Sigmoid colon (tissue), 7 donors: ENCODE data around the gene DSCAML1. TPM values are rescaled to one million over a fixed set of nuclear protein-coding genes. Genes with fewer than 3 reads are reported as not detected.

Source experiments
- DNase-seq: peaks from one replicate; pipeline ENCODE4 v3.0.0-alpha.2; 2019
- H3K27ac ChIP-seq, 4 donors: fragments of 200-600 bp; sonication (generic); one replicate each; pipeline ENCODE4 v1.5.1; 2016 to 2019; ENCODE audit warnings: mild to moderate bottlenecking in 1 of 4
- H3K27me3 ChIP-seq, 3 donors: fragments of 200-600 bp; sonication (generic); one replicate each; pipeline ENCODE4 v1.5.1; 2019; ENCODE audit warnings: mild to moderate bottlenecking in 1 of 3
- H3K36me3 ChIP-seq, 4 donors: fragments of 200-600 bp; sonication (generic); one replicate each; pipeline ENCODE4 v1.5.1; 2016 to 2019
- H3K4me1 ChIP-seq, 4 donors: fragments of 200-600 bp; sonication (generic); one replicate each; pipeline ENCODE4 v1.5.1; 2017 to 2019
- H3K4me3 ChIP-seq, 4 donors: fragments of 200-600 bp; sonication (generic); one replicate each; pipeline ENCODE4 v1.5.1; 2017 to 2019; ENCODE audit warnings: mild to moderate bottlenecking in 2 of 4, moderate library complexity in 1 of 4
- H3K9me3 ChIP-seq, 4 donors: fragments of 200-600 bp in 3 of 4; sonication (generic) in 3 of 4; one replicate each; pipeline versions ENCODE4 v1.5.1 to v1.6.1; 2013 to 2019
- EP300 ChIP-seq, 4 donors: sonication (generic); formaldehyde crosslinking; IDR thresholded peaks; one replicate each; pipeline ENCODE4 v1.6.1; 2017; ENCODE audit warnings: antibody characterized with exemption in 4 of 4
- POLR2A ChIP-seq, 2 donors: fragments of 450-650 bp; IDR thresholded peaks; one replicate each; pipeline ENCODE4 v1.6.1; 2016; ENCODE audit warnings: antibody characterized with exemption in 2 of 2, mild to moderate bottlenecking in 2 of 2, moderate library complexity in 2 of 2
- POLR2AphosphoS5 ChIP-seq, 4 donors: sonication (generic); formaldehyde crosslinking; IDR thresholded peaks; one replicate each; pipeline ENCODE4 v1.6.1; 2017; ENCODE audit warnings: antibody characterized with exemption in 4 of 4
- WGBS, 2 donors: extraction: QIAGEN DNeasy Blood & Tissue Kit; methylation state at CpG; one replicate each; pipeline ENCODE4 v1.1.7; 2013; 5-methylcytosine and 5-hydroxymethylcytosine counted together
- intact Hi-C: fragments of 100-400 bp; cut with DNase I; formaldehyde crosslinking; loops from one replicate; pipeline ENCODE4 v1.15.1; 2023
- polyA plus RNA-seq, 3 donors: library from polyadenylated mRNA; stranded (reverse); fragments of 200-250 nt; gene quantifications; one replicate each; pipeline ENCODE4 v1.2.3, GENCODE V29; 2013
- total RNA-seq, 4 donors: library from RNA; depleted of rRNA; stranded (reverse); fragments of >200 nt; gene quantifications; one replicate each; pipeline ENCODE4 v1.1.0, GENCODE V29; 2016
- TF ChIP-seq, protein P1 (sequence below), 4 experiments: fragments of 450-650 bp in 3 of 4; fragments of 200-600 bp in 1 of 4; IDR thresholded peaks; one replicate each; pipeline ENCODE4 v1.5.1; 2016 to 2019; ENCODE audit warnings: antibody characterized with exemption in 4 of 4, mild to moderate bottlenecking in 3 of 4, moderate library complexity in 2 of 4
- donor health status: healthy with polysubstance abuse.
- donor health status: Bipolar disorder and iron deficiency.
- donor health status: healthy.

The DSCAML1 gene
- total and polyA plus RNA-seq, 7 donors, result under 0.01 to 7.5 (median 1.2) TPM

DNA sequence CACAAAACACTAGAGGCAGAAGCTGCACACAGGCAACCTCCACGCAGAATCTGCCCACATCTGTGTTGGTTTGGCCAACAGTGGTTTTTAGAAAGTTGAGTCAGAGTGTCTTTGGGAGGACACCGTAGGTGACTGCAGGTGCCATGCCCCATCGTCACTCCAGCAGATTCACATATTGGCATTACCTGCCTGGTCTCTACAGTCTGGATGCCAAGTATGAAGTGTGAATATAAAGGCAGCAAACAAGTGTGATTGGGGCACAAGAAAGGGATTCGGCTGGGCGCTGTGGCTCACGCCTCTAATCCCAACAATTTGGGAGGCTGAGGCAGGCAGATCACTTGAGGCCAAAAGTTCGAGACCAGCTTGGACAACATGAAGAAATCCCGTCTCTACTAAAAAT is 38.6 kb upstream of the DSCAML1 start:
- 94 to 96% methylated on average over 8 of the region's 8 CpGs for WGBS, 2 donors
- Histone ChIP-seq H3K27me3 (peaks cover 0 to 8% (median 0%) of the 10 kb centered on the region in 3 donors), H3K9me3 (no peaks in the 10 kb centered on the region), H3K27ac (no peak overlapping the region), H3K36me3 (peaks cover 18 to 65% (median 25%) of the 10 kb centered on the region in 4 donors), H3K4me1 (peaks cover 0 to 15% (median 0%) of the 10 kb centered on the region in 4 donors), H3K4me3 (no peak overlapping the region)
- TF ChIP-seq POLR2AphosphoS5 (IDR thresholded peaks at IDR 0.05), result no peak
- TF ChIP-seq POLR2A (IDR thresholded peaks at IDR 0.05), result no peak
- TF ChIP-seq, protein P1, sequence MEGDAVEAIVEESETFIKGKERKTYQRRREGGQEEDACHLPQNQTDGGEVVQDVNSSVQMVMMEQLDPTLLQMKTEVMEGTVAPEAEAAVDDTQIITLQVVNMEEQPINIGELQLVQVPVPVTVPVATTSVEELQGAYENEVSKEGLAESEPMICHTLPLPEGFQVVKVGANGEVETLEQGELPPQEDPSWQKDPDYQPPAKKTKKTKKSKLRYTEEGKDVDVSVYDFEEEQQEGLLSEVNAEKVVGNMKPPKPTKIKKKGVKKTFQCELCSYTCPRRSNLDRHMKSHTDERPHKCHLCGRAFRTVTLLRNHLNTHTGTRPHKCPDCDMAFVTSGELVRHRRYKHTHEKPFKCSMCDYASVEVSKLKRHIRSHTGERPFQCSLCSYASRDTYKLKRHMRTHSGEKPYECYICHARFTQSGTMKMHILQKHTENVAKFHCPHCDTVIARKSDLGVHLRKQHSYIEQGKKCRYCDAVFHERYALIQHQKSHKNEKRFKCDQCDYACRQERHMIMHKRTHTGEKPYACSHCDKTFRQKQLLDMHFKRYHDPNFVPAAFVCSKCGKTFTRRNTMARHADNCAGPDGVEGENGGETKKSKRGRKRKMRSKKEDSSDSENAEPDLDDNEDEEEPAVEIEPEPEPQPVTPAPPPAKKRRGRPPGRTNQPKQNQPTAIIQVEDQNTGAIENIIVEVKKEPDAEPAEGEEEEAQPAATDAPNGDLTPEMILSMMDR (IDR thresholded peaks at IDR 0.05), result no peak
- no peak for TF ChIP-seq EP300 (IDR thresholded peaks at IDR 0.05)
- intact Hi-C loops, result no loop called here
- no peak for DNase-seq

DNA sequence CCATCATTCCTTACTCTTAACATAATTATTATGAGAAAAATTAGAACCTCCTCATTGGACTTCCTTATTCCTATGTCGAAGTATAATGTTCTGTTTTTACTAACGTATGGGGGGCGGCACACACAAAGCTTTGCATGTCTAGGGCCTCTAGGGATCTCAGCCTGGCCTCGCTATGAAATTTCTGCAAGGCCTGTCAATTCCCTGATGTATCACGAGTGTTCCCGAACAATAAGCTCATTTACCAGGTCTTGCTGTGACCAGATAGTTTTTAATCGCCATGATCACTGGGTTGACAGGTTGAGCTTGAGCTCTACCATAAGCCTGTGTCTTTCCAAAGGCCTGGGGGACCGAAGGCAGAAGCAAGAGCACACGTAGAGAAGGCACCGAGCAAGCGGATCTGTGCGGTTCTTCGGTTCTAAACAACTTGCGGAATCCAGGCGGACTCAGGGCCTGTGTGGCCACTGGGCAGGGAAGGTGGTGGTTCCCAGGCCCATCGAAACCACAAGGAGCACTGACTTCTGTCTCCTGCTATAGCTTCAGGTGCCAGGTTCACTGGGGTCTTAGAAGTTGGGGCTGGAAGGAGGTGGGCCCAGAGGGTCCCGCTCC is 37.9 kb upstream of the DSCAML1 start:
- Histone ChIP-seq H3K27ac (no peak overlapping the region), H3K4me1 (peaks cover 0 to 16% (median 0%) of the 10 kb centered on the region in 4 donors), H3K4me3 (no peak overlapping the region), H3K36me3 (peaks cover 12 to 59% (median 19%) of the 10 kb centered on the region in 4 donors), H3K27me3 (peaks cover 0 to 11% (median 0%) of the 10 kb centered on the region in 3 donors), H3K9me3 (no peaks in the 10 kb centered on the region)
- intact Hi-C loops, result no loop called here
- DNase-seq, result peak; percentile 44
- TF ChIP-seq EP300 (IDR thresholded peaks at IDR 0.05) (no peak), POLR2AphosphoS5 (IDR thresholded peaks at IDR 0.05) (no peak)
- TF ChIP-seq, protein P1 (IDR thresholded peaks at IDR 0.05), result no peak
- 92 to 96% methylated on average over 17 of the region's 17 CpGs for WGBS, 2 donors

DNA sequence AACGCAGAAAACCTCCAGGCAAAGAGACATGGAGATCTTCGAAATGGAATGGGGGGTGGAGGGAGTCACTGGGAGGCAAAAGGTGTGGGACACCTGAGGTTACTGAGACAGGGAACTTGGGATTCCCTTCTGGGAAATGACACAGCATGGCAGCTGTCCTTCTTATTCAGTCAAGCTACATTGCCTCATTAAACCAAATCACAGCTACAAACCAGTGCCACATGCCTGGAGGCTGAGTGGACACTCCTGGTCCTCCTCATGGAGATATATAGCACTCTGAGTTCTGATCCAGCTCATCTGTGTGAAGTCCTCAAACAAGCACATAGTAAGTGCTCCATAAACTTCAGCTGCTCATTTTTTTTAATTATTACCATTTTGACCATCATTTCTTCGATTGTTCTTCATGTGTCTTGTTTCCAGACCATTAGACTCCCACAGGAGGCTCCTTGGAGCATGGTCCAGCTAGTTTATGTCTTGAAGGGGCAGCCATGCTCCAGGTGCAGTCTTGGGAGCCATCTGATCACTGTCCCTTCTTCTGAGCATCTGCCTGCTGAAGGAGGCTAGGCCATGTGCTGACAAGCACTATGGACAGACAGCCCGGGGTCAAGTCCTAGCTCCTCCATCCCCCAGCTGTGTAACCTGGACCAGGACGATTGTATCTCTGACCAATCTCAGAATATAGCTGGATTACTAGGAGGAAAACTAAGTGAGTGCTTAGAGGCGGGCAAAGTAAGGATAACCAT is 37.2 kb upstream of the DSCAML1 start:
- WGBS, 2 donors, result 75 to 89% methylated on average over 6 of the region's 6 CpGs
- Histone ChIP-seq H3K36me3 (peaks cover 5 to 52% (median 12%) of the 10 kb centered on the region in 4 donors), H3K4me1 (peaks cover 0 to 23% (median 4%) of the 10 kb centered on the region in 4 donors), H3K9me3 (no peaks in the 10 kb centered on the region), H3K27ac (no peak overlapping the region), H3K27me3 (peaks cover 0 to 14% (median 0%) of the 10 kb centered on the region in 3 donors), H3K4me3 (no peak overlapping the region)
- DNase-seq, result peak; percentile 39
- intact Hi-C loops, result no loop called here
- TF ChIP-seq POLR2AphosphoS5 (IDR thresholded peaks at IDR 0.05), result no peak
- TF ChIP-seq POLR2A (IDR thresholded peaks at IDR 0.05), result no peak
- no peak for TF ChIP-seq EP300 (IDR thresholded peaks at IDR 0.05)
- TF ChIP-seq, protein P1 (IDR thresholded peaks at IDR 0.05), result no peak

DNA sequence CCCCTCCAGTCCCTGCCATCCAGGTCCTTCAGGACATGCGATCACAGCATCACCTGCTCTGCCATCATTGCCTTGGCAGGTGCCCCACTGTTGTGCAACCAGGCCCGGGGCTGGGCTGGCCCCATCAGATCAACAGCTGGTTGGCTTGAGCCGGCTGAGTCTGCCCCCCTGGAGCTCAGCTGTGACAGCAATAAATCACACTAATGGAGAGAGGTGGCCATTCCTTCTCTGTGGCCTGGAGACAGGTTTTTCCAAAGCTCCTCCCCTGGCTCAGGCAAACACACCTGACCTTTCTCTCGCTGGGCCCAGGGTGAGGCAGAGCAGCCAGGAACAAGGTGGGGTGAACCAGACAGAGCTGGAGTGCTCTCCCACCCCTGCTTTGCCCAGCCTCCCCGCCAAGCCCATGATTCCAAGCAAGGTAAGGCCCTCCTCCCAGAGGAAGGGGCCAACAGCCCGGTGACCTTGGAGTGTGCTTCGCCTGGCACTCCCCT is 36.4 kb upstream of the DSCAML1 start:
- 15 to 53% methylated on average over 7 of the region's 7 CpGs for WGBS, 2 donors
- Histone ChIP-seq H3K9me3 (no peaks in the 10 kb centered on the region), H3K4me3 (no peak overlapping the region), H3K27me3 (peaks cover 0 to 20% (median 0%) of the 10 kb centered on the region in 3 donors), H3K36me3 (peaks cover 0 to 44% (median 5%) of the 10 kb centered on the region in 4 donors), H3K4me1 (peaks cover 0 to 31% (median 11%) of the 10 kb centered on the region in 4 donors), H3K27ac (no peak overlapping the region)
- no peak for TF ChIP-seq EP300 (IDR thresholded peaks at IDR 0.05)
- peak in 1 of 2 donors; percentile 3 for TF ChIP-seq POLR2A (IDR thresholded peaks at IDR 0.05)
- intact Hi-C loops, result no loop called here
- peak; percentile 79 for DNase-seq

DNA sequence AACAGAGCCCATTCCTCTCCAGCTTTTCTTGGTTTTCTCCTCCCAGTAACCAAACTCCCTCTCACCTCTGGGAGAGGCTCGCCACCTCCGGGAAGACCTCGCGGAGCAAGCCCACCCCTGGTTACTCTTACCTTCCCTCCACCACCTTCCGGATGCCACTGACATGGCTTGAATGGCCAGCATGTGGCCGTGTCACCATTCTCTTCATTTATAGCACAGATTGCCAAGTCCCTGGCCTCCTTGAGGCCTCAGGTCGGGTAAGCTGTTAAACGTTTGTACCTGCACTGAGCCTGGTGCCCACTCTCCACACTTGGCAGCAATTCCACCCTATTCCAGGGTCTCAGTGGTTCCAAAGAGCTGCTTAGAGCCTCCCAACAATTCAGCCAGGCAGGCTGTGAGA is 35.5 kb upstream of the DSCAML1 start:
- intact Hi-C loops, result no loop called here
- H3K27ac ChIP-seq, result no peak overlapping the region
- TF ChIP-seq POLR2A (IDR thresholded peaks at IDR 0.05) (no peak), EP300 (IDR thresholded peaks at IDR 0.05) (no peak), POLR2AphosphoS5 (IDR thresholded peaks at IDR 0.05) (no peak)
- TF ChIP-seq, protein P1 (IDR thresholded peaks at IDR 0.05), result no peak
- H3K36me3 ChIP-seq, result peaks cover 0 to 35% (median 5%) of the 10 kb centered on the region in 4 donors
- WGBS, 2 donors, result 90 to 94% methylated on average over 8 of the region's 8 CpGs
- H3K27me3 ChIP-seq, result peaks cover 0 to 20% (median 0%) of the 10 kb centered on the region in 3 donors
- H3K9me3 ChIP-seq, result no peaks in the 10 kb centered on the region
- H3K4me1 ChIP-seq, result peaks cover 0 to 38% (median 12%) of the 10 kb centered on the region in 4 donors
- no peak overlapping the region for H3K4me3 ChIP-seq
- peak; percentile 39 for DNase-seq
